Ishikawa (cell line): ENCODE measurements around the gene THSD7A.

Experiments
- FOXM1 ChIP-seq: IDR thresholded peaks from 2 replicates; pipeline ENCODE4 v1.6.1; 2012; ENCODE audit warnings: low read depth, borderline replicate concordance
- TAF1 ChIP-seq: IDR thresholded peaks from 2 replicates; pipeline ENCODE4 v1.6.1; 2012; ENCODE audit warnings: low read depth, mild to moderate bottlenecking
- TEAD4 ChIP-seq: IDR thresholded peaks from 2 replicates; pipeline ENCODE4 v1.6.1; 2012
- YY1 ChIP-seq: IDR thresholded peaks from 2 replicates; pipeline ENCODE4 v1.6.1; 2012; ENCODE audit warnings: low read depth
- TF ChIP-seq, protein P1 (sequence below): IDR thresholded peaks from 2 replicates; pipeline ENCODE4 v1.6.1; 2012; ENCODE audit warnings: low read depth, mild to moderate bottlenecking
- TF ChIP-seq, protein P2 (sequence below): IDR thresholded peaks from 2 replicates; pipeline ENCODE4 v1.6.1; 2012

DNA sequence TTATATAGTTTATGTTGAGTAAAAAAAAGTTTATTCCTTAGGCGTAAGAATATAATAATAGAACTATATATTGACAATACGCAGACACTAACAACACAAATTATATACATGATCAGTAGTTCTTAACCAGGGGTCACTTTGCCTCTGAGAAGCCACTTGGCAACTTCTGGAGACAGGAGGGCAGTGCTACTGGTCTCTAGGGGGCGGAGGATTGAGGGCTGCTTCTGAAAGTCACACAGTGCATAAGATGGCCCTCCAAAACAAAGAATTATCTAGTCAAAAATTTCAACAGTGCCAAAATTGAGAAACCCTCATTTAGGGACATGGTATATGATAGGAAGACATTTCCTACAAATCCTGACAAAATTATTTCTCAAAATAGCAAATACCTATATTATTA lies 77.1 kb downstream of the THSD7A start:
- TF ChIP-seq, protein P1, sequence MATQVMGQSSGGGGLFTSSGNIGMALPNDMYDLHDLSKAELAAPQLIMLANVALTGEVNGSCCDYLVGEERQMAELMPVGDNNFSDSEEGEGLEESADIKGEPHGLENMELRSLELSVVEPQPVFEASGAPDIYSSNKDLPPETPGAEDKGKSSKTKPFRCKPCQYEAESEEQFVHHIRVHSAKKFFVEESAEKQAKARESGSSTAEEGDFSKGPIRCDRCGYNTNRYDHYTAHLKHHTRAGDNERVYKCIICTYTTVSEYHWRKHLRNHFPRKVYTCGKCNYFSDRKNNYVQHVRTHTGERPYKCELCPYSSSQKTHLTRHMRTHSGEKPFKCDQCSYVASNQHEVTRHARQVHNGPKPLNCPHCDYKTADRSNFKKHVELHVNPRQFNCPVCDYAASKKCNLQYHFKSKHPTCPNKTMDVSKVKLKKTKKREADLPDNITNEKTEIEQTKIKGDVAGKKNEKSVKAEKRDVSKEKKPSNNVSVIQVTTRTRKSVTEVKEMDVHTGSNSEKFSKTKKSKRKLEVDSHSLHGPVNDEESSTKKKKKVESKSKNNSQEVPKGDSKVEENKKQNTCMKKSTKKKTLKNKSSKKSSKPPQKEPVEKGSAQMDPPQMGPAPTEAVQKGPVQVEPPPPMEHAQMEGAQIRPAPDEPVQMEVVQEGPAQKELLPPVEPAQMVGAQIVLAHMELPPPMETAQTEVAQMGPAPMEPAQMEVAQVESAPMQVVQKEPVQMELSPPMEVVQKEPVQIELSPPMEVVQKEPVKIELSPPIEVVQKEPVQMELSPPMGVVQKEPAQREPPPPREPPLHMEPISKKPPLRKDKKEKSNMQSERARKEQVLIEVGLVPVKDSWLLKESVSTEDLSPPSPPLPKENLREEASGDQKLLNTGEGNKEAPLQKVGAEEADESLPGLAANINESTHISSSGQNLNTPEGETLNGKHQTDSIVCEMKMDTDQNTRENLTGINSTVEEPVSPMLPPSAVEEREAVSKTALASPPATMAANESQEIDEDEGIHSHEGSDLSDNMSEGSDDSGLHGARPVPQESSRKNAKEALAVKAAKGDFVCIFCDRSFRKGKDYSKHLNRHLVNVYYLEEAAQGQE: no peak
- no peak for TF ChIP-seq YY1
- no peak for TF ChIP-seq TAF1
- no peak for TF ChIP-seq TEAD4
- TF ChIP-seq, protein P2, sequence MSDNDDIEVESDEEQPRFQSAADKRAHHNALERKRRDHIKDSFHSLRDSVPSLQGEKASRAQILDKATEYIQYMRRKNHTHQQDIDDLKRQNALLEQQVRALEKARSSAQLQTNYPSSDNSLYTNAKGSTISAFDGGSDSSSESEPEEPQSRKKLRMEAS: no peak
- TF ChIP-seq FOXM1: no peak
